Heart left ventricle (tissue), 13 donors: ENCODE results near the gene TMEM80.

Experiments
- CTCF ChIP-seq, 12 donors: fragments of 200-600 bp; sonication (generic) in 4 of 12; IDR thresholded peaks; one replicate each; pipeline versions ENCODE4 v1.5.0 to v1.8.0; 2018 to 2022; ENCODE audit warnings: antibody characterized with exemption in 12 of 12, mild to moderate bottlenecking in 5 of 12
- POLR2A ChIP-seq, 2 donors: fragments of 450-650 bp; IDR thresholded peaks; one replicate each; pipeline ENCODE4 v1.6.1; 2017; ENCODE audit warnings: antibody characterized with exemption in 2 of 2, mild to moderate bottlenecking in 2 of 2, moderate library complexity in 2 of 2
- donor health status: ischemic (EF 13 %, LVEDD 7.1; RV severe dilation, severe dysfunction).
- donor health status: DM: no; HTN: yes; CAD: no.
- donor health status: DM: no; HTN: no; CAD: no.
- donor health status: ischemic (EF 25% LVEDD 6.9; RV normal size, moderate dysfunction).
- donor health status: ischemic (EF 25% LVEDD 5.7; RV mildly dilated, moderate dysfunction).
- donor health status: ischemic (EF 35%, LVEDD 5.7; RV mildly dilated, moderate dysfunction).
- donor health status: nonischemic (EF 11% LVEDD 7.7; RV severe dilation, severe dysfunction).
- donor health status: DM: yes; HTN: yes; CAD: no.
- donor health status: PGD.
- donor health status: ischemic (EF 29% LVEDD 5.4; RV normal size, mild dysfunction).
- donor health status: nonischemic (EF 23%, LVEDD 6.1; RV moderate dilation, normal function).

DNA sequence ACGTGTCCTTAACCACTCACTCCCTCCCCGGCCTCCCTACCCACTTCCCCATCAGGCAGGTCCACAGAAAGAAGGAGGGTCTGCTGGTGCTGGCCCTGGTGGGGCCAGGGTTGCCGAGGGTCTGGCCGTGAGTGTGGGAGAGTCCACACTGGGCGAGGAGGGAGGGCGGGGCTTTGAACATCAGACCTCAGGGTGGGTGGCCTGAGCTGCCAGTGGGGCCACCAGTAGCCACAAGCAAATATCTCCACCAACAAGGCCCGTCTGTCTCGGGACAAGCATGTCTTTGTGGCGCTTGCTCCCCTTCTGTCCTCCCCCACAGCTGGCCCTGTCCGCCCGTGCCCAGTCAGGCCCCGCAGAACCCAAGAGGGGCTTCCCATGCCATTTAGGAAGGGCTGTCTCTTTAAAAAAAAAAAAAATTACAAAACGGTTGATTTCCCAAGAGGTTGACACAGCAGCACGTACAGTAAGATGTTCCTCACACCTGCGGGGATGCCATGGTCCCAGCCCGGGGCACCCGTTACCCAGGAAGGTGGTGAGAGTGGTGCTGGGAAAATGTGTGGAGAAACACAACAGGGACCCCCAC is 34.0 kb downstream of the TMEM80 start:
- TF ChIP-seq CTCF (IDR thresholded peaks at IDR 0.05) (no peak), POLR2A (IDR thresholded peaks at IDR 0.05) (no peak)
